Measurements from ENCODE around the gene GNS. TPM values are rescaled to one million over a fixed set of nuclear protein-coding genes. Genes with fewer than 3 reads are reported as not detected.

GNS gene
- polyA plus RNA-seq, 2 of the 4 experiments (the other 2 are of a cell fraction): 54.3 to 109 TPM

GRCh38 chr12:64680235-64680634 is 79.0 kb downstream of the GNS start (continued):
- TF ChIP-seq CHD2 (IDR thresholded peaks at IDR 0.05; ENCODE audit: low read length, partially characterized antibody): no peak
- no peak for TF ChIP-seq EHF (CRISPR knock-in tag; IDR thresholded peaks at IDR 0.05)
- TF ChIP-seq ZSCAN20 (CRISPR knock-in tag; IDR thresholded peaks at IDR 0.05): no peak
- TF ChIP-seq HMGXB4 (CRISPR knock-in tag; IDR thresholded peaks at IDR 0.05; ENCODE audit: borderline replicate concordance): no peak
- TF ChIP-seq CHD4 (IDR thresholded peaks at IDR 0.05; ENCODE audit: borderline replicate concordance): no peak
- no peak for TF ChIP-seq SREBF2 (IDR thresholded peaks at IDR 0.05)
- 0 out of 5 replicates have a peak, but pooled peaks of 1 of the 2 experiments have one; percentile 8 for TF ChIP-seq JUN (IDR thresholded peaks at IDR 0.05)
- no peak for TF ChIP-seq CTCF (IDR thresholded peaks at IDR 0.05)
- TF ChIP-seq ZFP36 (IDR thresholded peaks at IDR 0.05; ENCODE audit: borderline replicate concordance, partially characterized antibody): no peak
- no peak for TF ChIP-seq RNF2 (IDR thresholded peaks at IDR 0.05; ENCODE audit: borderline replicate concordance, low read depth)
- 0 out of 2 replicates have a peak, but pooled peaks have one; percentile 14 for TF ChIP-seq ATOH8 (CRISPR knock-in tag; IDR thresholded peaks at IDR 0.05; ENCODE audit: low read depth)
- no peak for TF ChIP-seq HDAC2 (IDR thresholded peaks at IDR 0.05)

GRCh38 chr12:64679487-64680001 is 79.7 kb downstream of the GNS start:
- Histone ChIP-seq H3K27ac (peak overlapping the region; percentile 86 to 92), H3K4me3 (peak overlapping the region; percentile 34), H3K4me1 (peaks cover 88% of the 10 kb centered on the region), H3K4me2 (peak overlapping the region; percentile 94), H3K9me3 (no peaks in the 10 kb centered on the region)
- ATAC-seq (peak; percentile 85 to 86), FAIRE-seq (no peak), DNase-seq (ENCODE audit: low read depth in 1 of 2, low spot score in 1 of 2) (peak; percentile 82 to 91)
- POLR2A ChIA-PET: interaction anchor here (1.1 to 2.1 kb wide), 5 partner anchors 9 to 70 kb away, joined by 3 to 13 read pairs (median 4); no protein-coding TSS in a partner anchor
- CTCF ChIA-PET: interaction anchor here (0.6 to 11.7 kb wide), 6 partner anchors 10 to 131 kb away, joined by 3 to 112 read pairs (median 16); partner anchors contain the start of gene RASSF3
- TF ChIP-seq KDM5A (IDR thresholded peaks at IDR 0.05): no peak
- TF ChIP-seq HES2 (IDR thresholded peaks at IDR 0.05): no peak
- no peak for TF ChIP-seq EP300 (IDR thresholded peaks at IDR 0.05)
- no peak for TF ChIP-seq HMGXB4 (CRISPR knock-in tag; IDR thresholded peaks at IDR 0.05; ENCODE audit: borderline replicate concordance)
- no peak for TF ChIP-seq HDAC2 (IDR thresholded peaks at IDR 0.05)
- 0 out of 4 replicates have a peak, but pooled peaks of 1 of the 2 experiments have one; percentile 16 for TF ChIP-seq CEBPB (IDR thresholded peaks at IDR 0.05)
- no peak for TF ChIP-seq RARB (CRISPR knock-in tag; IDR thresholded peaks at IDR 0.05)
- TF ChIP-seq CHD2 (IDR thresholded peaks at IDR 0.05; ENCODE audit: low read length, partially characterized antibody): no peak
- TF ChIP-seq MAX (IDR thresholded peaks at IDR 0.05): peak; percentile 12; the same call in 1 of the 2 replicates
- TF ChIP-seq ESRRA (IDR thresholded peaks at IDR 0.05; ENCODE audit: borderline replicate concordance, low read length): no peak
- TF ChIP-seq FOSB (CRISPR knock-in tag; IDR thresholded peaks at IDR 0.05): no peak
- no peak for TF ChIP-seq CTCF (IDR thresholded peaks at IDR 0.05)
- no peak for TF ChIP-seq E2F6 (IDR thresholded peaks at IDR 0.05; ENCODE audit: borderline replicate concordance, low read depth)
- peak; percentile 56; the same call in 1 of the 2 replicates for TF ChIP-seq FOXS1 (CRISPR knock-in tag; IDR thresholded peaks at IDR 0.05)
- 0 out of 2 replicates have a peak, but pooled peaks have one; percentile 4 for TF ChIP-seq GATA3 (IDR thresholded peaks at IDR 0.05; ENCODE audit: borderline replicate concordance)
- TF ChIP-seq RCOR1 (IDR thresholded peaks at IDR 0.05; ENCODE audit: low read depth, low read length): no peak
- peak in 1 of 2 experiments; percentile 27; a peak in 1 of 5 replicates for TF ChIP-seq JUN (IDR thresholded peaks at IDR 0.05)
- no peak for TF ChIP-seq FOSL2 (IDR thresholded peaks at IDR 0.05)
- peak; percentile 41 for TF ChIP-seq FOSL2 (CRISPR knock-in tag; IDR thresholded peaks at IDR 0.05)
- under 1% methylated on average over 9 of the region's 9 CpGs for whole genome bisulfite sequencing (ENCODE audit: missing lambda C conversion rate)

Measured in A549 (cell line).